ENCODE measurements around the gene ADM. TPM values are rescaled to one million over a fixed set of nuclear protein-coding genes. Genes with fewer than 3 reads are reported as not detected.

Gene ADM
- total RNA-seq, 1 experiment from 2014 or later: 21.9 TPM

DNA sequence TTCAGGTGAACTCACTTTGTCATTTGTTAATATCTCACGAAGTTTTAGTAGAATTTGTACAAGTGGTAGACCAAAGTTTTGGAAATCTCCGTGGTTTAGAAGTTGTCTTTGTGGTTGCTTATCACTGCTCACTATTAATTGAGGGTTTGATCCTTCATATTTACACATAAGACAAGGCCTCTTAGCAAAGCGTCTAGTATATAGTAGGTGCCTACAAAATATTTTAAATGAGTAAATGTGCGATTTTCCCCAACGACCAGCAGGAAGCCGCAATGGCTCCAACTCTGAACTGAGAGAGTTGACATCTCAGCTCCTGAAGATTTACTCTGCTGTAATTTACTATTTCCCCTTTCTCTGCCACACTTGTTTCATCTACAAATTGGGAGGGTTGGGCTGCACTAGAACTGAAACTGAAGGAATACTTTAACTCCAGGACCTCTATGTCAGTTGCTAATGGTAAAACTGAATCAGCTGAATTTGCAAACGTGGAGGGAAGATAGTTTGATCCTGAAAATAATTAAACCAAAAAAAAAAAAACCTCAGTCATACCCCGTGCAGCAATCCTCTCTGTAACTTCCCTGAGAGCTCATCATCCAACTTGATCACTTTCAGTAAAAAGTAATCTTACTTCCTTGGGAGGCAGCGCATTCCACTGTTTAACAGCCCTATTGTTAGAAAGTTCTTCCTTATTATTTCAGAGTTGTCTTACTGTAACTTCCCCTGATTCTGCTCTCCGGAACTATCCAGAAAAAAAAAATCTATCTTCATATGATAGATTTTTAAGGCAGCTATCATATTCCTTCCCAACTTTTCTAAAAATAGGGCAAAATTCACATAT is 9.6 kb upstream of the ADM start:
- intact Hi-C loops (cut with micrococcal nuclease; ENCODE audit: unreplicated experiment): no loop called here
- DNase-seq: peak in 1 of 2 experiments; percentile 34
- ChIA-PET POLR2A (ENCODE audit: unreplicated experiment) (interaction anchor here (0.6 to 0.9 kb wide), 4 partner anchors 11 to 730 kb away, joined by 4 to 7 read pairs (median 4); no protein-coding TSS in a partner anchor), CTCF (interaction anchor here (0.7 kb wide), 1 partner anchor 59 kb away, joined by 3 read pairs; no protein-coding TSS in a partner anchor)
- Histone ChIP-seq H3K4me2 (peak overlapping the region; percentile 96), H3K27ac (peak overlapping the region; percentile 74), H3K9me3 (ENCODE audit: insufficient read depth, low read depth) (no peaks in the 10 kb centered on the region), H3K36me3 (ENCODE audit: low read depth) (0 out of 2 replicates have a peak, but pooled peaks cover 8% of the 10 kb centered on the region), H3K79me2 (ENCODE audit: low read depth) (peaks cover 43% of the 10 kb centered on the region), H3K27me3 (ENCODE audit: insufficient read depth, low read depth) (no peaks in the 10 kb centered on the region), H3F3A (ENCODE audit: insufficient read depth, low read depth) (peaks cover 21% of the 10 kb centered on the region; the same call in 1 of the 2 replicates), H3K4me1 (replicated peaks; ENCODE audit: insufficient read depth) (peaks cover 17% of the 10 kb centered on the region), H3K9me2 (ENCODE audit: insufficient read depth) (no peaks in the 10 kb centered on the region), H4K20me1 (ENCODE audit: insufficient read depth) (no peaks in the 10 kb centered on the region), H2AFZ (peak overlapping the region; percentile 82; the same call in 1 of the 2 replicates), H3K4me3 (peak overlapping the region; percentile 72)
- BruUV-seq (replicated peaks): no TSS peak
- TF ChIP-seq, protein P1, sequence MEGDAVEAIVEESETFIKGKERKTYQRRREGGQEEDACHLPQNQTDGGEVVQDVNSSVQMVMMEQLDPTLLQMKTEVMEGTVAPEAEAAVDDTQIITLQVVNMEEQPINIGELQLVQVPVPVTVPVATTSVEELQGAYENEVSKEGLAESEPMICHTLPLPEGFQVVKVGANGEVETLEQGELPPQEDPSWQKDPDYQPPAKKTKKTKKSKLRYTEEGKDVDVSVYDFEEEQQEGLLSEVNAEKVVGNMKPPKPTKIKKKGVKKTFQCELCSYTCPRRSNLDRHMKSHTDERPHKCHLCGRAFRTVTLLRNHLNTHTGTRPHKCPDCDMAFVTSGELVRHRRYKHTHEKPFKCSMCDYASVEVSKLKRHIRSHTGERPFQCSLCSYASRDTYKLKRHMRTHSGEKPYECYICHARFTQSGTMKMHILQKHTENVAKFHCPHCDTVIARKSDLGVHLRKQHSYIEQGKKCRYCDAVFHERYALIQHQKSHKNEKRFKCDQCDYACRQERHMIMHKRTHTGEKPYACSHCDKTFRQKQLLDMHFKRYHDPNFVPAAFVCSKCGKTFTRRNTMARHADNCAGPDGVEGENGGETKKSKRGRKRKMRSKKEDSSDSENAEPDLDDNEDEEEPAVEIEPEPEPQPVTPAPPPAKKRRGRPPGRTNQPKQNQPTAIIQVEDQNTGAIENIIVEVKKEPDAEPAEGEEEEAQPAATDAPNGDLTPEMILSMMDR (conservative IDR thresholded peaks at IDR 0.05): no peak
- no peak for TF ChIP-seq EZH2 (IDR thresholded peaks at IDR 0.05; ENCODE audit: low read depth)

DNA sequence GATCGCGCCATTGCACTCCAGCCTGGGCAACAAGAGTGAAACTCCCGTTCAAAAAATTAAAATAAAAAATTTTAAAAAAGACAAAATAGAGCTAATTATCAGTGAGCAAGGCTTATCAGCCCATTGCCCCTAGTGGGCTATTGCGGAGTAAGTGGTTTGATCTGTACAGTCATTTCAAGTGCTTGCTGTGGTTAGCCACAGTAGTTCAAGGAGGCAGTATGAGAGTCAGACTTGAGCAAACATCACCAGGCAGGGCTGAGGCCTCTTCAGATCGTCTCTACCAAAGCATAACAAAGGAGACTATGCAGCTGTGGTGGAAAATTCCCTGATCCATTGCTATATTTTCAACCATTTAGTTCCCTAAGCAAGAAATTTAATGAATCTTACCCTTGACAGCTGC is 6.5 kb upstream of the ADM start:
- no peak for TF ChIP-seq EZH2 (IDR thresholded peaks at IDR 0.05; ENCODE audit: low read depth)
- TF ChIP-seq, protein P1 (conservative IDR thresholded peaks at IDR 0.05): no peak
- H3K27ac ChIP-seq: no peak overlapping the region
- ChIA-PET CTCF (no interaction called here), POLR2A (ENCODE audit: unreplicated experiment) (no interaction called here)
- H2AFZ ChIP-seq: no peak overlapping the region
- no peak overlapping the region for H3K4me3 ChIP-seq
- no peaks in the 10 kb centered on the region for H3K9me2 ChIP-seq (ENCODE audit: insufficient read depth)
- H3K9me3 ChIP-seq (ENCODE audit: insufficient read depth, low read depth): no peaks in the 10 kb centered on the region
- H3K4me1 ChIP-seq (replicated peaks; ENCODE audit: insufficient read depth): peaks cover 26% of the 10 kb centered on the region
- intact Hi-C loops (cut with micrococcal nuclease; ENCODE audit: unreplicated experiment): no loop called here
- peak in 1 of 2 experiments; percentile 38 for DNase-seq
- no peaks in the 10 kb centered on the region for H3K27me3 ChIP-seq (ENCODE audit: insufficient read depth, low read depth)
- 0 out of 2 replicates have a peak, but pooled peaks cover 8% of the 10 kb centered on the region for H3K36me3 ChIP-seq (ENCODE audit: low read depth)
- H3K4me2 ChIP-seq: no peak overlapping the region
- no TSS peak for BruUV-seq (replicated peaks)
- H3F3A ChIP-seq (ENCODE audit: insufficient read depth, low read depth): peaks cover 33% of the 10 kb centered on the region
- H3K79me2 ChIP-seq (ENCODE audit: low read depth): peaks cover 55% of the 10 kb centered on the region
- no peaks in the 10 kb centered on the region for H4K20me1 ChIP-seq (ENCODE audit: insufficient read depth)

DNA sequence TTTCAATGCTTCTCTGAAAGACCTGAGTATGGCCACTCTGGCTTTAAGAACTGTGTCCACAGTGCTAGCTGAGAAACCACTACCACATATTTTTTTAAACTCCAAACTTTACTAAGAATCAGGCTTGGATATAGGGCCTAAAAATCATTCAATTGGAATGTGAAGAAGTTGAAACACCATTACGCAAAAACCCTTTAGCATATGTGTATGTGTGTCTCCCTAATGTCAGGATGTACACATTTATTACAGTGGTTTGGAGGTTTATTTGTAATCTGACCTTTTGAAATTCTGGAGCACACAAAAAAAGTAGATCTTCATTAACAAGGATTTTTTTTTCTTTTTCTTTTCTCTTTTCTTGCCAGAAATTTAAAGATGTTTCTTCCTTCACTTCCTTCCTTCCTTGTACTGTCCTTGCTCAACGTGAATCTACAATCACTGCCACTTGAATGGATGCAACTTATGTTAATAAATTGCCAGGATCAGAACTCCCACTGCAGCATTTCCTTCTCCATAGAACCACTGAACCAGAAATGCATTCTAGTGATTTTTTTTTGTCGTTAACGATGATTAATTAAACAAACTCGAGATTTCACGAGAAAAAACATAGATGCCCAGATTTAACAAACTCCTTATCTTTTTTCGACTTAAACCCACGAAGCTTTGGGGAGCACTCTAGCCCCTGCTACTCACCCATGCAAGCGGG is 3.1 kb upstream of the ADM start:
- 0 out of 2 replicates have a peak, but pooled peaks cover 8% of the 10 kb centered on the region for H3K36me3 ChIP-seq (ENCODE audit: low read depth)
- intact Hi-C loops (cut with micrococcal nuclease; ENCODE audit: unreplicated experiment): loop anchor here (2.0 to 10.0 kb wide), 3 partner anchors 93 to 307 kb away; partner anchors contain the start of gene AMPD3
- peak overlapping the region; percentile 93 for H3K4me2 ChIP-seq
- H3F3A ChIP-seq (ENCODE audit: insufficient read depth, low read depth): peaks cover 37% of the 10 kb centered on the region
- ChIA-PET CTCF (interaction anchor here (0.5 kb wide), 1 partner anchor 795 kb away, joined by 3 read pairs; no protein-coding TSS in a partner anchor), POLR2A (ENCODE audit: unreplicated experiment) (interaction anchor here (0.7 kb wide), 1 partner anchor 50 kb away, joined by 13 read pairs; no protein-coding TSS in a partner anchor)
- no TSS peak for BruUV-seq (replicated peaks)
- peak in 1 of 2 experiments; percentile 70 for DNase-seq
- no peaks in the 10 kb centered on the region for H3K27me3 ChIP-seq (ENCODE audit: insufficient read depth, low read depth)
- no peaks in the 10 kb centered on the region for H3K9me2 ChIP-seq (ENCODE audit: insufficient read depth)
- peak overlapping the region; percentile 87 for H3K4me3 ChIP-seq
- no peak overlapping the region for H2AFZ ChIP-seq
- TF ChIP-seq, protein P1 (conservative IDR thresholded peaks at IDR 0.05): no peak
- TF ChIP-seq EZH2 (IDR thresholded peaks at IDR 0.05; ENCODE audit: low read depth): no peak
- peaks cover 66% of the 10 kb centered on the region for H3K79me2 ChIP-seq (ENCODE audit: low read depth)
- no peaks in the 10 kb centered on the region for H4K20me1 ChIP-seq (ENCODE audit: insufficient read depth)
- no peaks in the 10 kb centered on the region for H3K9me3 ChIP-seq (ENCODE audit: insufficient read depth, low read depth)
- H3K27ac ChIP-seq: peak overlapping the region; percentile 98
- peaks cover 16% of the 10 kb centered on the region for H3K4me1 ChIP-seq (replicated peaks; ENCODE audit: insufficient read depth)

Measured in PC-9 (cell line).